GM21737 (cell line): ENCODE data around the gene PLEK.
A peak's percentile ranks its signal among the peaks of the same experiment; 100 is the strongest.
"Not testable (repeated sequence)": the region's sequence is repeated elsewhere in the genome, so short reads cannot be mapped to it uniquely, and the experiment has no call there.

Experiments used
- ATAC-seq: cut with Tn5 transposase; IDR thresholded peaks from one replicate; pipeline ENCODE4 v1.9.1; 2021; ENCODE audit warnings: mild to moderate bottlenecking, moderate library complexity; ENCODE audit not compliant: unreplicated experiment

PLEK gene

GRCh38 chr2:68436270-68436669 is 71.2 kb downstream of the PLEK start:
- no peak for ATAC-seq

GRCh38 chr2:68438455-68439303 is 73.6 kb downstream of the PLEK start:
- ATAC-seq: no peak

GRCh38 chr2:68441179-68441993 is 76.3 kb downstream of the PLEK start:
- ATAC-seq: peak; percentile 97

DNA sequence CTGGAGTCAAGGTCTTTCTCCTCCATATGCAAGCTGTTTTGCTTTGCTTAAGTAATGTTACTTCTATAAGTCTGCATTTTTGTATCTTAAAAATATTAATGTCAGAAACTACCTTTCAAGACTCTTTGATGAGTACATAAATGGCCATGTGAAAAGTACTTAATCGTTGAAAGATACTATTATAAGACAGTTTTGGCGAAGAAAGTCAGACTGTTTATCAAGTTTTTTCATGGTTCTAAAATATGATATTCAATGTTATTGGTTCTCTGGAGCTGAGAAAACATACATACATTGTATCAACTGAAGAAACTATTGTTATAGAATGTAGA is 76.9 kb downstream of the PLEK start:
- ATAC-seq: no peak

- not testable (repeated sequence) for ATAC-seq
Measured at GRCh38 chr2:68446425-68446824, 81.3 kb downstream of the PLEK start.
